ENCODE measurements around the gene CABYR. TPM values are rescaled to one million over a fixed set of nuclear protein-coding genes. Genes with fewer than 3 reads are reported as not detected.

Gene CABYR
- total RNA-seq, 1 experiment from 2014 or later, result 29.4 TPM

DNA sequence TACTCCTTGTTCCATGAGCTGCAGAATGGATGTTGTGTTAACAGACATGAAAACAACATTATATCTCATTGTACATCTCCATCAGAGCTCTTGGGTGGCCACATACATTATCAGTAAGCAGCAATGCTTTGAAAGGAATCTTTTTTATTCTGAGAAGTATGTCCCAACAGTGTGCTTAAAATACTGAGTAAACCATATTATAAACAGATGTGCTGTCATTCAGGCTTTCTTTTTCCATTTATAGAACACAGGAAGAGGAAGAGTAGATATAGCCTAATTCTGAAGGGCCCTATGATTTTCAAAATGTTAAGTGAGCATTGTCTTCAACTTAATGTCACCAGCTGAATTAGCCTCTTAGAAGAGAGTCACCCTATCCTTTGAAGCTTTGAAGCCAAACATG is 44.3 kb upstream of the CABYR start:
- DNase-seq (ENCODE audit: low read depth, low spot score), result no peak
- intact Hi-C loops (cut with micrococcal nuclease; ENCODE audit: unreplicated experiment) (no loop called here), in situ Hi-C loops (cut with HindIII; ENCODE audit: low pct_unique_long_range_greater_than_20kb, low sequenced_read_pairs) (no loop called here)
- H3K9me3 ChIP-seq (ENCODE audit: control insufficient read depth, insufficient read depth, low read depth, low read length), result no peaks in the 10 kb centered on the region
- no peak overlapping the region for H3K27ac ChIP-seq (ENCODE audit: low read length)
- no peaks in the 10 kb centered on the region for H3K4me1 ChIP-seq (ENCODE audit: control insufficient read depth, insufficient read depth, low read length)
- H3K36me3 ChIP-seq (ENCODE audit: control insufficient read depth, insufficient read depth, low read length), result no peaks in the 10 kb centered on the region
- ATAC-seq, result no peak
- TF ChIP-seq POLR2AphosphoS5 (IDR thresholded peaks at IDR 0.05; ENCODE audit: low read depth, low read length) (no peak), SIN3A (IDR thresholded peaks at IDR 0.05; ENCODE audit: borderline replicate concordance, insufficient read depth, low read depth, low read length) (no peak), TCF7L2 (IDR thresholded peaks at IDR 0.05; ENCODE audit: low read depth, low read length) (no peak)
- TF ChIP-seq, protein P1, sequence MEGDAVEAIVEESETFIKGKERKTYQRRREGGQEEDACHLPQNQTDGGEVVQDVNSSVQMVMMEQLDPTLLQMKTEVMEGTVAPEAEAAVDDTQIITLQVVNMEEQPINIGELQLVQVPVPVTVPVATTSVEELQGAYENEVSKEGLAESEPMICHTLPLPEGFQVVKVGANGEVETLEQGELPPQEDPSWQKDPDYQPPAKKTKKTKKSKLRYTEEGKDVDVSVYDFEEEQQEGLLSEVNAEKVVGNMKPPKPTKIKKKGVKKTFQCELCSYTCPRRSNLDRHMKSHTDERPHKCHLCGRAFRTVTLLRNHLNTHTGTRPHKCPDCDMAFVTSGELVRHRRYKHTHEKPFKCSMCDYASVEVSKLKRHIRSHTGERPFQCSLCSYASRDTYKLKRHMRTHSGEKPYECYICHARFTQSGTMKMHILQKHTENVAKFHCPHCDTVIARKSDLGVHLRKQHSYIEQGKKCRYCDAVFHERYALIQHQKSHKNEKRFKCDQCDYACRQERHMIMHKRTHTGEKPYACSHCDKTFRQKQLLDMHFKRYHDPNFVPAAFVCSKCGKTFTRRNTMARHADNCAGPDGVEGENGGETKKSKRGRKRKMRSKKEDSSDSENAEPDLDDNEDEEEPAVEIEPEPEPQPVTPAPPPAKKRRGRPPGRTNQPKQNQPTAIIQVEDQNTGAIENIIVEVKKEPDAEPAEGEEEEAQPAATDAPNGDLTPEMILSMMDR (IDR thresholded peaks at IDR 0.05), result no peak
- TF ChIP-seq, protein P2, sequence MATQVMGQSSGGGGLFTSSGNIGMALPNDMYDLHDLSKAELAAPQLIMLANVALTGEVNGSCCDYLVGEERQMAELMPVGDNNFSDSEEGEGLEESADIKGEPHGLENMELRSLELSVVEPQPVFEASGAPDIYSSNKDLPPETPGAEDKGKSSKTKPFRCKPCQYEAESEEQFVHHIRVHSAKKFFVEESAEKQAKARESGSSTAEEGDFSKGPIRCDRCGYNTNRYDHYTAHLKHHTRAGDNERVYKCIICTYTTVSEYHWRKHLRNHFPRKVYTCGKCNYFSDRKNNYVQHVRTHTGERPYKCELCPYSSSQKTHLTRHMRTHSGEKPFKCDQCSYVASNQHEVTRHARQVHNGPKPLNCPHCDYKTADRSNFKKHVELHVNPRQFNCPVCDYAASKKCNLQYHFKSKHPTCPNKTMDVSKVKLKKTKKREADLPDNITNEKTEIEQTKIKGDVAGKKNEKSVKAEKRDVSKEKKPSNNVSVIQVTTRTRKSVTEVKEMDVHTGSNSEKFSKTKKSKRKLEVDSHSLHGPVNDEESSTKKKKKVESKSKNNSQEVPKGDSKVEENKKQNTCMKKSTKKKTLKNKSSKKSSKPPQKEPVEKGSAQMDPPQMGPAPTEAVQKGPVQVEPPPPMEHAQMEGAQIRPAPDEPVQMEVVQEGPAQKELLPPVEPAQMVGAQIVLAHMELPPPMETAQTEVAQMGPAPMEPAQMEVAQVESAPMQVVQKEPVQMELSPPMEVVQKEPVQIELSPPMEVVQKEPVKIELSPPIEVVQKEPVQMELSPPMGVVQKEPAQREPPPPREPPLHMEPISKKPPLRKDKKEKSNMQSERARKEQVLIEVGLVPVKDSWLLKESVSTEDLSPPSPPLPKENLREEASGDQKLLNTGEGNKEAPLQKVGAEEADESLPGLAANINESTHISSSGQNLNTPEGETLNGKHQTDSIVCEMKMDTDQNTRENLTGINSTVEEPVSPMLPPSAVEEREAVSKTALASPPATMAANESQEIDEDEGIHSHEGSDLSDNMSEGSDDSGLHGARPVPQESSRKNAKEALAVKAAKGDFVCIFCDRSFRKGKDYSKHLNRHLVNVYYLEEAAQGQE (IDR thresholded peaks at IDR 0.05; ENCODE audit: insufficient read depth in 1 of 2, low read depth in 2 of 2, low read length in 1 of 2), result no peak
- no peaks in the 10 kb centered on the region for H3K27me3 ChIP-seq (ENCODE audit: control insufficient read depth, insufficient read depth, low read length)
- no TSS peak for BruUV-seq (replicated peaks)
- CTCF ChIA-PET, result no interaction called here
- POLR2A ChIA-PET, result no interaction called here
- H3K4me3 ChIP-seq (ENCODE audit: low read depth in 2 of 2, low read length in 2 of 2), result no peak overlapping the region

DNA sequence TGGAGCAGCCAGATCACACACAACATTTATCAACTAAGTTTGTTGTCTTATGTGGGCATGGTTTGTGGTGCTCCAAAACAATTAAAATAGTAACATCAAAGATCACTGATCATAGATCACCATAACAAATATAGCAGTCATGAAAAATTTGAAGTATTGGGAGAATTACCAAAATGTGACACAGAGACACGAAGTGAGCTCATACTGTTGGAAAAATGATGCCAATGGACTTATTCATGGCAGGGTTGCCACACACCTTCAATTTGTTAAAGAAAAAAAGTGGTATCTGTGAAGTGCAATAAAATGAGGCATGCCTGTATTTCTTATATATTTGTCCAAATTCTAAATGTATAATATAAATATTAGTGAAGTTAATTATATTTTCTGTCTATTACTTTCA is 42.9 kb upstream of the CABYR start:
- in situ Hi-C loops (cut with HindIII; ENCODE audit: low pct_unique_long_range_greater_than_20kb, low sequenced_read_pairs), result no loop called here
- no peak for DNase-seq (ENCODE audit: low read depth, low spot score)

More for the DNA sequence above, 42.9 kb upstream of the CABYR start:
- Histone ChIP-seq H3K36me3 (ENCODE audit: control insufficient read depth, insufficient read depth, low read length) (no peaks in the 10 kb centered on the region), H3K27ac (ENCODE audit: low read length) (no peak overlapping the region), H3K9me3 (ENCODE audit: control insufficient read depth, insufficient read depth, low read depth, low read length) (no peaks in the 10 kb centered on the region), H3K27me3 (ENCODE audit: control insufficient read depth, insufficient read depth, low read length) (no peaks in the 10 kb centered on the region), H3K4me1 (ENCODE audit: control insufficient read depth, insufficient read depth, low read length) (no peaks in the 10 kb centered on the region), H3K4me3 (ENCODE audit: low read depth in 2 of 2, low read length in 2 of 2) (no peak overlapping the region)
- CTCF ChIA-PET, result no interaction called here
- POLR2A ChIA-PET, result no interaction called here
- ATAC-seq, result no peak
- BruUV-seq (replicated peaks), result TSS peak; percentile 35
- no peak for TF ChIP-seq TCF7L2 (IDR thresholded peaks at IDR 0.05; ENCODE audit: low read depth, low read length)
- TF ChIP-seq, protein P1 (IDR thresholded peaks at IDR 0.05), result no peak
- TF ChIP-seq SIN3A (IDR thresholded peaks at IDR 0.05; ENCODE audit: borderline replicate concordance, insufficient read depth, low read depth, low read length), result no peak
- no peak for TF ChIP-seq POLR2AphosphoS5 (IDR thresholded peaks at IDR 0.05; ENCODE audit: low read depth, low read length)
- intact Hi-C loops (cut with micrococcal nuclease; ENCODE audit: unreplicated experiment), result no loop called here

Data from Panc1 (cell line).